MCF 10A (cell line): ENCODE data around the gene ENTREP1. TPM values are rescaled to one million over a fixed set of nuclear protein-coding genes. Genes with fewer than 3 reads are reported as not detected.

Source experiments
- BruUV-seq: library from RNA; stranded (reverse); fragments of 400-500 nt; replicated peaks from 2 replicates; lab custom pipeline; 2021; lab: Mats Ljungman, UMichigan
- CTCF ChIA-PET: fragments of 300-600 bp; sonication (Branson Sonifier 250); formaldehyde crosslinking; extraction: SDS; loops from one replicate; lab custom pipeline; 2021; ENCODE audit warnings: antibody characterized with exemption, inconsistent platforms; lab: Yijun Ruan, JAX
- POLR2A ChIA-PET: fragments of 300-600, 350-650 bp; sonication (Branson Sonifier 250); formaldehyde crosslinking; extraction: SDS; loops from one replicate; lab custom pipeline; 2020; ENCODE audit warnings: antibody characterized with exemption, inconsistent platforms; lab: Yijun Ruan, JAX
- DNase-seq: peaks from one replicate; pipeline ENCODE4 v3.0.0-alpha.2; 2018; ENCODE audit not compliant: unreplicated experiment
- H3K27ac Mint-ChIP-seq: one replicate; pipeline ENCODE4 v1.8.0; 2022; ENCODE audit warnings: mild to moderate bottlenecking, low read depth, mixed read lengths; ENCODE audit not compliant: unreplicated experiment
- H3K27me3 Mint-ChIP-seq: one replicate; pipeline ENCODE4 v1.8.0; 2022; ENCODE audit warnings: mixed read lengths; ENCODE audit not compliant: insufficient read depth, unreplicated experiment
- H3K36me3 Mint-ChIP-seq: one replicate; pipeline ENCODE4 v1.8.0; 2022; ENCODE audit warnings: mild to moderate bottlenecking, moderate library complexity, mixed read lengths; ENCODE audit not compliant: insufficient read depth, unreplicated experiment
- H3K4me1 Mint-ChIP-seq: one replicate; pipeline ENCODE4 v1.8.0; 2022; ENCODE audit warnings: mixed read lengths; ENCODE audit not compliant: insufficient read depth, unreplicated experiment
- H3K4me3 Mint-ChIP-seq: one replicate; pipeline ENCODE4 v1.8.0; 2022; ENCODE audit warnings: mild to moderate bottlenecking, moderate library complexity, mixed read lengths; ENCODE audit not compliant: unreplicated experiment
- H3K9me3 Mint-ChIP-seq: one replicate; pipeline ENCODE4 v1.8.0; 2022; ENCODE audit warnings: mixed read lengths; ENCODE audit not compliant: unreplicated experiment
- intact Hi-C: fragments of 100-400 bp; cut with micrococcal nuclease; formaldehyde crosslinking; loops from 2 replicates; pipeline ENCODE4 v1.14.1; 2022
- total RNA-seq: library from RNA; stranded (reverse); gene quantifications from 2 replicates; pipeline ENCODE4 v1.2.3, GENCODE V29; 2022
- TF ChIP-seq, protein P1 (sequence below): fragments of 200-600 bp; IDR thresholded peaks from one replicate; pipeline ENCODE4 v1.8.0; 2022; ENCODE audit warnings: antibody characterized with exemption, mild to moderate bottlenecking; ENCODE audit not compliant: unreplicated experiment

The ENTREP1 gene
- total RNA-seq, 1 experiment from 2014 or later = 0.35 TPM

DNA sequence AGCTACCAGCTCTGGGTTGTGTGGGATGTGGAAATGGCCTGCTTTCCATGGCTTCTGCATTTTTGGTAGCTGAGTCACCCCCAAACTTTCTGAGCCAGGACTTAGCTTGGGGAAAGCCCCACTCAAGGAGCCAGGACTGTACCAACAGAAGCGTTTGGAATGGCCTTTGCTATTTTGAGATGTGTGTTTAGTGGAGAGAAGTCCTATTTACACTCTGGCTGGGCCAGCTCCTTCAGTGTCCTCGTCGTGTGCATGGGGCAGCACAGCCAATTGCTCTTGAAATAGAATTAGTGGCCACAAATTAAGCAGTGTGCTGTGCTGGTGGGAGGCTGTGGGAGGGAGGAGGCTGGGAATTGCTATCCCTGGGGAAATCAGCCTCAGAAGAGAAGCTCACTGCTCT, 51.6 kb downstream of the ENTREP1 start:
- peaks cover 24% of the 10 kb centered on the region for H3K4me1 Mint-ChIP-seq
- no TSS peak for BruUV-seq
- intact Hi-C loops = no loop called here
- TF ChIP-seq, protein P1, sequence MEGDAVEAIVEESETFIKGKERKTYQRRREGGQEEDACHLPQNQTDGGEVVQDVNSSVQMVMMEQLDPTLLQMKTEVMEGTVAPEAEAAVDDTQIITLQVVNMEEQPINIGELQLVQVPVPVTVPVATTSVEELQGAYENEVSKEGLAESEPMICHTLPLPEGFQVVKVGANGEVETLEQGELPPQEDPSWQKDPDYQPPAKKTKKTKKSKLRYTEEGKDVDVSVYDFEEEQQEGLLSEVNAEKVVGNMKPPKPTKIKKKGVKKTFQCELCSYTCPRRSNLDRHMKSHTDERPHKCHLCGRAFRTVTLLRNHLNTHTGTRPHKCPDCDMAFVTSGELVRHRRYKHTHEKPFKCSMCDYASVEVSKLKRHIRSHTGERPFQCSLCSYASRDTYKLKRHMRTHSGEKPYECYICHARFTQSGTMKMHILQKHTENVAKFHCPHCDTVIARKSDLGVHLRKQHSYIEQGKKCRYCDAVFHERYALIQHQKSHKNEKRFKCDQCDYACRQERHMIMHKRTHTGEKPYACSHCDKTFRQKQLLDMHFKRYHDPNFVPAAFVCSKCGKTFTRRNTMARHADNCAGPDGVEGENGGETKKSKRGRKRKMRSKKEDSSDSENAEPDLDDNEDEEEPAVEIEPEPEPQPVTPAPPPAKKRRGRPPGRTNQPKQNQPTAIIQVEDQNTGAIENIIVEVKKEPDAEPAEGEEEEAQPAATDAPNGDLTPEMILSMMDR = no peak
- peak; percentile 89 for DNase-seq
- no peaks in the 10 kb centered on the region for H3K27me3 Mint-ChIP-seq
- peak overlapping the region; percentile 27 for H3K27ac Mint-ChIP-seq
- H3K9me3 Mint-ChIP-seq = no peaks in the 10 kb centered on the region
- peaks cover 4% of the 10 kb centered on the region for H3K36me3 Mint-ChIP-seq
- H3K4me3 Mint-ChIP-seq = peak overlapping the region; percentile 24
- ChIA-PET POLR2A (no interaction called here), CTCF (interaction anchor here (0.7 to 1.3 kb wide), 3 partner anchors 11 to 119 kb away, joined by 3 to 4 read pairs (median 3); no protein-coding TSS in a partner anchor)

DNA sequence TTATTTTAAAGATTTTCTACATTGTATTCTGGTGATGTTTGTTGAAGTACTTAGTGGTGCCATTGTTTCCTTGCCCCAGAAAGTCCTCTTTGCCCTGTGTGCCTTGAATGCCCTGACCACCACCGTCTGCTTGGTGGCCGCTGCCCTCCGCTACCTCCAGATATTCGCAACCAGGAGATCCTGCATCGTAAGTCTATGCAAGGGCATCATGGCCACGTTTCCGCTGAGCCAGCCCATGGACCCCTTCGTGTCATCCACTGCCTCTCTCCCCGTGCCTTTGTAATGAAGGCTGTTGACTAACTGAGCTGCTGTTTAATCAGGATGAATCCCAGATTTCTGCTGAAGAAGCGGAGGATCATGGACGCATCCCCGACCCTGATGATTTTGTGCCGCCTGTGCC, 52.3 kb downstream of the ENTREP1 start:
- no peaks in the 10 kb centered on the region for H3K9me3 Mint-ChIP-seq
- TF ChIP-seq, protein P1 = no peak
- H3K36me3 Mint-ChIP-seq = peaks cover 4% of the 10 kb centered on the region
- H3K4me1 Mint-ChIP-seq = peaks cover 24% of the 10 kb centered on the region
- intact Hi-C loops = no loop called here
- ChIA-PET CTCF (interaction anchor here (0.7 to 1.8 kb wide), 2 partner anchors 45 to 120 kb away, joined by 3 to 11 read pairs; no protein-coding TSS in a partner anchor), POLR2A (no interaction called here)
- no TSS peak for BruUV-seq
- no peak overlapping the region for H3K4me3 Mint-ChIP-seq
- no peak for DNase-seq
- no peaks in the 10 kb centered on the region for H3K27me3 Mint-ChIP-seq
- H3K27ac Mint-ChIP-seq = no peak overlapping the region

DNA sequence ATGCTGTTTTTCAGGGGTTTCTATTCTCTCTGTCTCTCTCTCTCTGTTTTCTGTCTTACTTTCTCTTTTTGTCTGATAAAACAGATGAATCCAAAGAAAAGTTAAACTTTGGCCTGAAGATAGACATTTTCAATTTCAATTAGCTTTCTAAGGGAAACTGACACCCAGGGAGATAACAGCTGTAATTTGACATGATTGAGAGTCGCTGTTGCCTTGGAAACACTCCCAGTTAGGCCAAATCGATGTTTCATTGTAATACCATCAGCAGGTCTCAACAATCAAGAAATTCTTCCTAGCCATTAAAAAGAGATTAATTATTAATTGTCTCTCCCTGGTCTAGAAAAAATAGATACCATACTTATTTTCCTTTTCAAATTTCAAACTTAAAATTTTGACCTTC, 53.0 kb downstream of the ENTREP1 start:
- no peak overlapping the region for H3K27ac Mint-ChIP-seq
- no peaks in the 10 kb centered on the region for H3K27me3 Mint-ChIP-seq
- BruUV-seq = no TSS peak
- intact Hi-C loops = no loop called here
- H3K36me3 Mint-ChIP-seq = peaks cover 4% of the 10 kb centered on the region
- no peak for DNase-seq
- TF ChIP-seq, protein P1 = no peak
- ChIA-PET POLR2A (interaction anchor here (0.6 kb wide), 1 partner anchor 361 kb away, joined by 3 read pairs; no protein-coding TSS in a partner anchor), CTCF (interaction anchor here (1.8 kb wide), 1 partner anchor 44 kb away, joined by 11 read pairs; no protein-coding TSS in a partner anchor)
- no peaks in the 10 kb centered on the region for H3K9me3 Mint-ChIP-seq
- H3K4me3 Mint-ChIP-seq = no peak overlapping the region
- peaks cover 24% of the 10 kb centered on the region for H3K4me1 Mint-ChIP-seq

DNA sequence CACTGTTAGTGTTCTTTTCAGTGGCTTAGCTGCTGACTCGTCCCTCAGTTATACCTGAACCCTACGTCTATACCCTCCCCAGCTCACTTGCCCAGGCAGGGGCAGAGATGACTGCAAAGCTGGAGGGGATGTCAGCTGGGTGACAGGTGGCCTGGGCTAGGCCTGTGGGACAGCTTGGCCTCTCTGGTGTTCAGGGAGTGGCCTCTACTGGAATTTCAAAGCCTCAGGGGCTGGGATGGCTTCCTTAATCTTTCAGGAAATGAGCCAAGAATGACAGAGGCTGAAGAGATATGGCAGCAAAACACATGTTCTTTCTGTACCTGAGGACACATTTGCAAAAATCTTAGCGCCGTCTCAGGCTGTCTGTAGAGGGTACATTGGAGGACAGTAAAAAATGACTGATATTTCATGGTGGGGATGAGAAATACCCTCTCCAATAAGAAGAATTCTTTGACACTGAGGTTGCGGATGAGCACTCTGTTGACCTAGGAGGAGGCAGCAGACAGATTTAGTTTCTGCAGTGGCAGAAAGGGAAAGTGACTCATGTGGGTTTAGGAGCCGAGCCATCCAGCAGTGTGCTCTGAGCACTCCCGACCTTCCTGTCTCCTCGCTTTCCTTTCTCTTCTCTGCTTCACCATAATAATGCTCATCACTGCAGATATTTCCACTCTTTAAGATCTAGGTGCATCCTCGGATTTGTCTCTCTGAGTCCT, 54.4 kb downstream of the ENTREP1 start:
- ChIA-PET CTCF (interaction anchor here (0.6 to 1.8 kb wide), 6 partner anchors 15 to 277 kb away, joined by 3 to 11 read pairs (median 4); no protein-coding TSS in a partner anchor), POLR2A (interaction anchor here (0.6 to 1.1 kb wide), 3 partner anchors 9 to 82 kb away, joined by 3 to 4 read pairs (median 3); no protein-coding TSS in a partner anchor)
- H3K36me3 Mint-ChIP-seq = peaks cover 4% of the 10 kb centered on the region

More for the DNA sequence above, 54.4 kb downstream of the ENTREP1 start:
- peak; percentile 73 for DNase-seq
- no peaks in the 10 kb centered on the region for H3K9me3 Mint-ChIP-seq
- H3K27ac Mint-ChIP-seq = no peak overlapping the region
- intact Hi-C loops = no loop called here
- BruUV-seq = no TSS peak
- TF ChIP-seq, protein P1 = no peak
- peaks cover 24% of the 10 kb centered on the region for H3K4me1 Mint-ChIP-seq
- no peaks in the 10 kb centered on the region for H3K27me3 Mint-ChIP-seq
- H3K4me3 Mint-ChIP-seq = peak overlapping the region; percentile 5
